IPS-15b (cell line): Measurements from ENCODE around the gene PSORS1C1.
A peak's percentile ranks its signal among the peaks of the same experiment; 100 is the strongest.

Experiments
- H3K27me3 ChIP-seq: one replicate; pipeline ENCODE4 v1.6.1; 2013; ENCODE audit warnings: low read length; ENCODE audit not compliant: control insufficient read depth, insufficient read depth
- H3K36me3 ChIP-seq: one replicate; pipeline ENCODE4 v1.6.1; 2013; ENCODE audit warnings: low read length; ENCODE audit not compliant: control insufficient read depth, insufficient read depth
- H3K4me1 ChIP-seq: one replicate; pipeline ENCODE4 v1.6.1; 2013; ENCODE audit warnings: mild to moderate bottlenecking, low read length; ENCODE audit not compliant: control insufficient read depth, insufficient read depth
- H3K4me3 ChIP-seq: one replicate; pipeline ENCODE4 v1.5.1; 2013; ENCODE audit warnings: low read depth, low read length
- H3K9ac ChIP-seq: one replicate; pipeline ENCODE4 v1.6.1; 2013; ENCODE audit warnings: low read depth, mild to moderate bottlenecking, low read length
- H3K9me3 ChIP-seq: one replicate; pipeline ENCODE4 v1.6.1; 2013; ENCODE audit warnings: mild to moderate bottlenecking, low read length; ENCODE audit not compliant: control insufficient read depth, insufficient read depth

Gene PSORS1C1

DNA sequence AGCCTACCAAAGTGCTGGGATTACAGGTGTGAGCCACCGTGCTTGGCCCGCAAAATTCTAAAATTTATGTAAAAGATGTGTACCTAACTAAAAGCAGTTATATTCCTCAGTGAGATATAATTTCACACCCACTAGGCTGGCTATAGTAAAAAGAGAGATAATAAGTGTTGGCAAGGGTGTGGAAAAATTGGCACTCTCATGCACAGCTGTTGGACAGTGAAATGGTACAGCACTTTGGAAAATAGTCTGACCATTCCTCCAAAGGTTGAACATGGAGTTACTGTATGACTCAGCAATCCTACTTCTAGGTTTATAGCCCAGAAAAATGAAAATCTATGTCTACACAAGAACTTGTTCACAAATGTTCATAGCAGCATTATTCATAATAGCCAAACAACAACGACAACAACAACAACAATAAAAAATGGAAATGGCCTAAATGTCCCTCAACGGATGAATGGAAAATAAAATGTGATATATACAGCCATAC, 16.1 kb upstream of the PSORS1C1 start:
- H3K36me3 ChIP-seq: no peaks in the 10 kb centered on the region
- no peak overlapping the region for H3K9ac ChIP-seq
- no peak overlapping the region for H3K4me3 ChIP-seq
- no peaks in the 10 kb centered on the region for H3K4me1 ChIP-seq
- H3K9me3 ChIP-seq: no peaks in the 10 kb centered on the region
- H3K27me3 ChIP-seq: no peaks in the 10 kb centered on the region

GRCh38 chr6:31103136-31103535, 11.5 kb upstream of the PSORS1C1 start:
- no peak overlapping the region for H3K9ac ChIP-seq
- no peaks in the 10 kb centered on the region for H3K36me3 ChIP-seq
- no peaks in the 10 kb centered on the region for H3K27me3 ChIP-seq
- H3K4me3 ChIP-seq: no peak overlapping the region
- H3K9me3 ChIP-seq: no peaks in the 10 kb centered on the region
- no peaks in the 10 kb centered on the region for H3K4me1 ChIP-seq

GRCh38 chr6:31107052-31107451, 7.5 kb upstream of the PSORS1C1 start:
- Histone ChIP-seq H3K9ac (no peak overlapping the region), H3K4me3 (no peak overlapping the region), H3K4me1 (peaks cover 4% of the 10 kb centered on the region), H3K9me3 (no peaks in the 10 kb centered on the region), H3K36me3 (no peaks in the 10 kb centered on the region), H3K27me3 (peaks cover 10% of the 10 kb centered on the region)

DNA sequence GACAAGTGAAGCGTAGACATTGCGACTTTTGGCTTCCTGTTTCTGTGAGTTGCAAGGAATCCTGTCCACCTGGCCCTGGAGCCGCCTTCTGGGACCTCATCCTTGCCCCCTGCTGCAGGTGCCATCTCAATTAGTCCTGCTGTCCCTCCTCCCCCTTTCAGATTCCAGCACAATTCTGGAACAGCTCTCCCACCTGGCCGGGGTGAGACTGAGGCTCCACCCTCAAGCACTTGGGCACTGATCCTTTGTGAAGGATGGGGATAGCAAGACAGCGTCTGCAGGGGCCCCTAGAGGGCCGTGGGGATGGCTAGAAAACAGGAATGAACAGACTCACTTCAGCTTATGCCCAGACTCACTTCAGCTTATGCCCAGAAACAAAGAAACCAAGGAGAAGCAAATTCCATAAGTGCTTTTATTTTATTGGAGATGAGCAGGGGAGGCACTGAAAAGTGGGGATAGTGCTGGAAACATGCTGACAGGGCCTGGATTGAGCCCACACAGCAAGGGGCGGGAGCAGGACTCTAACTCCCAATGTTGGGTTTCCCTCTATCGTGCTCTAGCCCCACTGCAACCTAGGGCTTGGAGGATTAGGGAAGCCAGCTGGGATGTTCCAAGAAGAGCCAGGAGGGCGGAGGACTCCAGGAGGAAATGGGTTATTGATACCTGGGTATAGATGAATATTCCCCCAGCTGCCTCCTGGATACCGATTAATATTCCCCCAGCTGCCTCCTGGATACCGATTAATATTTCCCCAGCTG, 3.6 kb upstream of the PSORS1C1 start:
- Histone ChIP-seq H3K27me3 (peaks cover 17% of the 10 kb centered on the region), H3K4me1 (peaks cover 18% of the 10 kb centered on the region), H3K36me3 (no peaks in the 10 kb centered on the region), H3K9me3 (no peaks in the 10 kb centered on the region), H3K4me3 (no peak overlapping the region), H3K9ac (no peak overlapping the region)

DNA sequence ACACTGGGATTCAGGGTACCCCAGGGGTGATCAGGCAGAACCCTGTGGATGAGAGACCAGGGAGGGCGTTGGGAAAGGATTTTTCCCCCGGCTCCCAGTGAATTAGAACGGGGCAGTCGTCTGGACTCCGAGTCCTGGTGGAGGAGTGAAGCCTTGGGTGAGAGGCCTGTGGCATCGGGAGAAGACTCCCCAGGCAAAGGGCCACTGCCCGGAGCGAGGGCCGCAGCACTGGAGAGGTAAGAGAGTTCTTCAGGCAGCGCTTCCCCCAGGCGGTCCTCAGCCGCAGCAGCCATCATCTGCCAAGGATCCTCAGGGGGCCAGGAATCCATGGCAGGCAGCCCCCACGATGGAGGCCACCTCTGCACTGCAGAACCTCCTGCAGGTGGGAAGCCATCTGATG, 2.9 kb upstream of the PSORS1C1 start:
- Histone ChIP-seq H3K36me3 (no peaks in the 10 kb centered on the region), H3K4me3 (no peak overlapping the region), H3K27me3 (peaks cover 17% of the 10 kb centered on the region), H3K9me3 (no peaks in the 10 kb centered on the region), H3K4me1 (peaks cover 18% of the 10 kb centered on the region), H3K9ac (no peak overlapping the region)

GRCh38 chr6:31112478-31112877, 2.1 kb upstream of the PSORS1C1 start, which contains the start of gene C6orf15:
Gene C6orf15, minus strand, starts transcription at chr6:31112575. Its CDS starts 20 bp downstream, at chr6:31112555.
- Histone ChIP-seq H3K4me1 (peaks cover 18% of the 10 kb centered on the region), H3K9me3 (no peaks in the 10 kb centered on the region), H3K9ac (no peak within 1 kb of the TSS), H3K27me3 (peaks cover 17% of the 10 kb centered on the region), H3K4me3 (no peak within 1 kb of the TSS), H3K36me3 (no peaks in the 10 kb centered on the region)

GRCh38 chr6:31113861-31114540, 599 bp upstream of the PSORS1C1 start:
- peaks cover 2% of the 10 kb centered on the region for H3K36me3 ChIP-seq
- peaks cover 18% of the 10 kb centered on the region for H3K4me1 ChIP-seq
- H3K9me3 ChIP-seq: no peaks in the 10 kb centered on the region
- H3K4me3 ChIP-seq: peak overlapping the region; percentile 27
- H3K9ac ChIP-seq: no peak overlapping the region
- H3K27me3 ChIP-seq: peaks cover 17% of the 10 kb centered on the region

DNA sequence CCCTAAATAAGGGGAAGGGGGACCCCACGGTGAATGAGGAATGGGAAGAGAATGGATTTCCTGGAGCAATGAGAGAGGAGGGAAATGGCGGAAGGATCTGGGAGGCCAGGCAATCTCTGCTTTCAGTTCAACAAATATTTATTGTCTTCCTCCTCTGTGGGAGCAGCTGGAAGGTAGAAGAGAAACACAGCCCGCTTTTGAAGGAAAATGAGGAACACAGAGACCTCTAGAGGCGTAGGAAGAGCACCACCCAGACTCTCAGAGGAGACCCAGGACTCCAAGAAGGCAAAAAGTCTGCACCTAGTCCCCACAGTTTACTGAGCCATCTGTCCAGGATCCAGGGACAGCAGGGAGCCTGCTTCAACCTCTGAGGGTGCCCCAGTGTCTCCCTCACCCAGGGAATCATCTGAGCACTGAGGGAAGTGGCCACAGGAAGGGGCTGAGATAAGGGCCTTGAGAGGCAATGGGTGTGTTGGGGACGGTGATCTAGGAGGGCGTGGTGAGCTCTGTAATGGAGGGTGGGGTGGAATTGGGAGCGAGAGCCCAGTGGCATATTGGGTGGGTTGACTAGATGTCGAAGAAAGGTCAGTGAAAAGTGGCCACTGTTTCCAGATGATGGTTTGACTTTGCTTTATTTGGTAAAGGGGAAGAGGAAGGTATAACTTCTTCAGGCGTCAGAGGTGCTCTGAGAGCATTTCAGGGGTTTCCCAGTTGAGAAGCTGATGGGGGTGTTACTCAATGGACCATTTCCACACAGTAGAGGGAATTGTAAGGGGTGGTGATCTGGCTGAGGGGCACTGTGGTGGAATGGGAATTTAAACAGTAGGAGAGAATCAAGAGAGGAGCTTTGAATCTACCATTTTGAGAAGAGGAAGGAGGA, 610 bp downstream of the PSORS1C1 start:
- Histone ChIP-seq H3K27me3 (peaks cover 10% of the 10 kb centered on the region), H3K9me3 (no peaks in the 10 kb centered on the region), H3K36me3 (peaks cover 2% of the 10 kb centered on the region), H3K4me3 (no peak overlapping the region), H3K9ac (peak overlapping the region; percentile 49), H3K4me1 (peaks cover 13% of the 10 kb centered on the region)

- H3K27me3 ChIP-seq: peaks cover 7% of the 10 kb centered on the region
- H3K9ac ChIP-seq: no peak overlapping the region
- peaks cover 2% of the 10 kb centered on the region for H3K36me3 ChIP-seq
- peaks cover 13% of the 10 kb centered on the region for H3K4me1 ChIP-seq
- H3K9me3 ChIP-seq: no peaks in the 10 kb centered on the region
- H3K4me3 ChIP-seq: no peak overlapping the region
Measured at GRCh38 chr6:31115941-31116560, 1.5 kb downstream of the PSORS1C1 start.

DNA sequence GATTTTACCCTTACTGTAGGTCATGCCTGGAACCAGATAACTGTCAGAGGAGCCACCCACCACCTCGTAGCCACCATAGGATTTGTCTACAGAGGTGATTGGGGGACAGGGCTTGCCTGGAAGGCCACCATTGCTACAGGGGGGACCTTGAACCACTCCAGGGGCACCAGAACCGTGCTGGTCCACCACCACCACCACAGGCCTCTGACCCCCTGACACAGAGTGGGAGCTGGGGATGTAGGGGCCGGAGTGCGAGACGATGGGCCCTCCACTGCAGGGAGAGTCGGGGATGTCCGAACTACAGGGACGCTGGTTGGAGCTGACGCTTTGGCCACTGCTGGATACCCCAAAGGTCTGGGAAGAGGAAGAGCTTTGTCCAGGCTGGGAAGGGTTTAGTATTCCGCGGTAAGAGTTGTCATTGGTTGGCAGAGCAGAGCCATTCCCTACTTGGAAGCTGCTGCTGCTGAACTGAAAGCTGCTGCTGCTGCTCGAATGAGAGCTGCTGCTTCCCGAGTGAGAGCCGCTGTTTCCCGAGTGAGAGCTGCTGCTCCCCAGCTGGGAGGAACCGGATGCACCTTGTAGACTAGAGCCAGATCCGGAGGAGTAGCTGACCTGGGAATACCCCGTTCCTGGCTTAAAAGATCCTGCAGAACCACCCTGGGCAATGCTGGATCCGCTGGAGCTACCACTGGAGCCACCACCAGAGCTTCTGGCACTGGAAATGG, 2.2 kb downstream of the PSORS1C1 start:
- H3K4me1 ChIP-seq: peaks cover 13% of the 10 kb centered on the region
- no peak overlapping the region for H3K4me3 ChIP-seq
- peaks cover 7% of the 10 kb centered on the region for H3K27me3 ChIP-seq
- peaks cover 2% of the 10 kb centered on the region for H3K36me3 ChIP-seq
- no peak overlapping the region for H3K9ac ChIP-seq
- H3K9me3 ChIP-seq: no peaks in the 10 kb centered on the region
